GM23338 (cell line): ENCODE data around the gene KLHDC8A. TPM values are rescaled to one million over a fixed set of nuclear protein-coding genes. Genes with fewer than 3 reads are reported as not detected.

Experiments used
- ATAC-seq: fragments of 200-7000 bp; cut with Tn5 transposase; 3 replicates; pipeline ENCODE4 v1.9.1; 2020
- DNase-seq: peaks from one replicate; pipeline ENCODE4 v3.0.0-alpha.2; 2015; ENCODE audit warnings: low spot score
- H2AFZ ChIP-seq: fragments of 200-600 bp; sonication (generic); 2 replicates; pipeline ENCODE4 v1.8.0; 2016; ENCODE audit warnings: antibody characterized with exemption, mild to moderate bottlenecking, moderate library complexity
- H3F3A ChIP-seq: fragments of 200-600 bp; sonication (generic); replicated peaks from 2 replicates; pipeline ENCODE4 v1.8.0; 2017; ENCODE audit warnings: antibody characterized with exemption, mixed run types, low read depth
- H3K27ac ChIP-seq: fragments of 200-600 bp; sonication (generic); 2 replicates; pipeline ENCODE4 v1.6.1; 2016; ENCODE audit warnings: low read depth
- H3K27me3 ChIP-seq: fragments of 200-600 bp; sonication (generic); 2 replicates; pipeline ENCODE4 v1.8.0; 2016; ENCODE audit warnings: mild to moderate bottlenecking, mixed run types, moderate library complexity; ENCODE audit not compliant: insufficient read depth
- H3K36me3 ChIP-seq: fragments of 200-600 bp; sonication (generic); 2 replicates; pipeline ENCODE4 v1.8.0; 2016; ENCODE audit warnings: mild to moderate bottlenecking; ENCODE audit not compliant: insufficient read depth
- H3K4me1 ChIP-seq: fragments of 200-600 bp; sonication (generic); 2 replicates; pipeline ENCODE4 v1.8.0; 2016; ENCODE audit warnings: mild to moderate bottlenecking, moderate library complexity; ENCODE audit not compliant: insufficient read depth
- H3K4me2 ChIP-seq: fragments of 200-600 bp; sonication (generic); 2 replicates; pipeline ENCODE4 v1.7.1; 2017; ENCODE audit warnings: mixed run types
- H3K4me3 ChIP-seq: fragments of 200-600 bp; sonication (generic); 2 replicates; pipeline ENCODE4 v1.6.1; 2016; ENCODE audit warnings: mixed run types
- H3K79me2 ChIP-seq: fragments of 200-600 bp; sonication (generic); replicated peaks from 2 replicates; pipeline ENCODE4 v1.8.0; 2017; ENCODE audit warnings: mild to moderate bottlenecking; ENCODE audit not compliant: insufficient read depth
- H3K9me2 ChIP-seq: fragments of 200-600 bp; sonication (generic); 2 replicates; pipeline ENCODE4 v1.8.0; 2017; ENCODE audit not compliant: insufficient read depth
- H4K20me1 ChIP-seq: fragments of 200-600 bp; sonication (generic); replicated peaks from 2 replicates; pipeline ENCODE4 v1.8.0; 2017; ENCODE audit warnings: mild to moderate bottlenecking; ENCODE audit not compliant: insufficient read depth
- H3K27ac Mint-ChIP-seq: 2 replicates; pipeline ENCODE4 v1.8.0; 2020; ENCODE audit warnings: inconsistent platforms, mild to moderate bottlenecking, moderate library complexity, mixed read lengths
- H3K27me3 Mint-ChIP-seq: 3 replicates; pipeline ENCODE4 v1.8.0; 2022; ENCODE audit warnings: low read depth, mild to moderate bottlenecking, moderate library complexity, mixed read lengths, inconsistent platforms; ENCODE audit not compliant: insufficient read depth, poor library complexity
- H3K36me3 Mint-ChIP-seq: 3 replicates; pipeline ENCODE4 v1.8.0; 2021; ENCODE audit warnings: low read depth, mild to moderate bottlenecking, inconsistent platforms, moderate library complexity, mixed read lengths
- H3K4me1 Mint-ChIP-seq: 3 replicates; pipeline ENCODE4 v1.8.0; 2020; ENCODE audit warnings: mild to moderate bottlenecking, inconsistent platforms, mixed read lengths
- H3K4me3 Mint-ChIP-seq: 3 replicates; pipeline ENCODE4 v1.8.0; 2021; ENCODE audit warnings: moderate library complexity, mild to moderate bottlenecking, inconsistent platforms, mixed read lengths
- H3K9me3 Mint-ChIP-seq: 3 replicates; pipeline ENCODE4 v1.8.0; 2020; ENCODE audit warnings: moderate library complexity, mild to moderate bottlenecking, inconsistent platforms, mixed read lengths
- CREB1 ChIP-seq: fragments of 250-450 bp; sonication (Bioruptor Pico); IDR thresholded peaks from 2 replicates; pipeline ENCODE4 v1.5.0; 2020; ENCODE audit warnings: low read depth, mild to moderate bottlenecking, moderate library complexity
- CTCF ChIP-seq, 2 experiments: fragments of 200-600 bp in 1 of 2; sonication (generic) in 1 of 2; conservative IDR thresholded peaks; 2 replicates each; pipeline versions ENCODE4 v1.5.1 to v1.6.1; 2016 to 2017; ENCODE audit warnings: antibody characterized with exemption in 2 of 2, low read depth in 2 of 2, mild to moderate bottlenecking in 2 of 2, moderate library complexity in 1 of 2
- ETS1 ChIP-seq: IDR thresholded peaks from 2 replicates; pipeline ENCODE4 v1.6.1; 2016; ENCODE audit warnings: antibody characterized with exemption
- EZH2 ChIP-seq: fragments of 200-600 bp; sonication (generic); IDR thresholded peaks from one replicate; pipeline ENCODE4 v1.8.0; 2017; ENCODE audit warnings: antibody characterized with exemption, mild to moderate bottlenecking, low read depth; ENCODE audit not compliant: unreplicated experiment
- EZH2phosphoT487 ChIP-seq: fragments of 200-600 bp; sonication (generic); IDR thresholded peaks from one replicate; pipeline ENCODE4 v1.8.1; 2018; ENCODE audit warnings: antibody characterized with exemption; ENCODE audit not compliant: unreplicated experiment
- NANOG ChIP-seq: IDR thresholded peaks from 2 replicates; pipeline ENCODE4 v1.6.1; 2016; ENCODE audit warnings: antibody characterized with exemption, borderline replicate concordance
- POLR2AphosphoS5 ChIP-seq: IDR thresholded peaks from 2 replicates; pipeline ENCODE4 v1.6.1; 2016; ENCODE audit warnings: antibody characterized with exemption, low read depth
- REST ChIP-seq: IDR thresholded peaks from one replicate; pipeline ENCODE4 v1.6.1; 2018; ENCODE audit warnings: antibody characterized with exemption; ENCODE audit not compliant: unreplicated experiment
- ZNF114 ChIP-seq: fragments of 250-450 bp; sonication (Bioruptor Pico); IDR thresholded peaks from 2 replicates; pipeline ENCODE4 v1.5.0; 2020; ENCODE audit warnings: mild to moderate bottlenecking, moderate library complexity
- polyA plus RNA-seq: library from polyadenylated mRNA; unstranded; fragments of >200 nt; fragmentation: Nextera tagmentation; extraction: Ambion mirVana; gene quantifications from 2 replicates; pipeline ENCODE4 v1.2.1, GENCODE V29; 2016
- total RNA-seq: library from RNA; depleted of rRNA; stranded (reverse); fragments of >200 nt; shearing (Covaris generic); gene quantifications from 2 replicates; pipeline ENCODE4 v1.2.3, GENCODE V29; 2014

KLHDC8A gene
- total and polyA plus RNA-seq, 2 experiments from 2014 or later = 1.7 to 2.8 TPM

- TF ChIP-seq EZH2 = no peak
- no peak for TF ChIP-seq ZNF114 (CRISPR knock-in tag)
- no peak for TF ChIP-seq NANOG
- no peak for TF ChIP-seq ETS1
- TF ChIP-seq POLR2AphosphoS5 = no peak
- no peak for TF ChIP-seq REST
- no peak for TF ChIP-seq CREB1
These were observed 65.1 kb downstream of the KLHDC8A start (continued) for GRCh38 chr1:205291596-205291995.

GRCh38 chr1:205287767-205288559, 68.8 kb downstream of the KLHDC8A start:
- Histone ChIP-seq H3K4me3 (no peak overlapping the region), H3K4me2 (0 out of 2 replicates have a peak overlapping the region, but pooled peaks have one; percentile 45), H3K27ac (no peak overlapping the region), H3K36me3 (no peaks in the 10 kb centered on the region; the same call in 1 of the 2 replicates), H3F3A (peaks cover 7% of the 10 kb centered on the region; the same call in 1 of the 2 replicates), H3K4me1 (peaks cover 41% of the 10 kb centered on the region), H4K20me1 (no peaks in the 10 kb centered on the region), H3K79me2 (no peaks in the 10 kb centered on the region), H3K9me2 (no peaks in the 10 kb centered on the region), H2AFZ (peak overlapping the region; percentile 64), H3K27me3 (no peaks in the 10 kb centered on the region)
- Mint-ChIP-seq H3K27ac (no peak overlapping the region), H3K27me3 (peaks cover 20% of the 10 kb centered on the region), H3K9me3 (no peaks in the 10 kb centered on the region), H3K4me1 (peaks cover 56% of the 10 kb centered on the region), H3K36me3 (no peaks in the 10 kb centered on the region; the same call in 2 of the 3 replicates), H3K4me3 (no peak overlapping the region)
- ATAC-seq = peak; percentile 24
- TF ChIP-seq CTCF (conservative IDR thresholded peaks at IDR 0.05; ENCODE audit: low read depth in 2 of 2) (peak in 1 of 2 experiments; percentile 14; a peak in 2 of 4 replicates), EZH2phosphoT487 (no peak)
- DNase-seq = peak; percentile 63
